RWPE2 (cell line): ENCODE results near the gene IQGAP2.

ENCODE experiments used
- ATAC-seq: fragments of 200-7000 bp; cut with Tn5 transposase; 3 replicates; pipeline ENCODE4 v1.9.1; 2021; ENCODE audit warnings: low read depth
- DNase-seq: peaks from one replicate; pipeline ENCODE4 v3.0.0-alpha.2; 2020; ENCODE audit warnings: low spot score
- H3K27ac ChIP-seq: fragments of 450-650 bp; 2 replicates; pipeline ENCODE4 v1.5.1; 2017; ENCODE audit warnings: mild to moderate bottlenecking; ENCODE audit not compliant: poor library complexity, severe bottlenecking
- H3K27me3 ChIP-seq: fragments of 250-450 bp; sonication (Bioruptor Pico); 2 replicates; pipeline ENCODE4 v1.5.1; 2021; ENCODE audit warnings: mild to moderate bottlenecking, moderate library complexity; ENCODE audit not compliant: insufficient read depth, poor library complexity, severe bottlenecking
- H3K36me3 ChIP-seq: fragments of 250-450 bp; sonication (Bioruptor Pico); 2 replicates; pipeline ENCODE4 v1.5.1; 2020; ENCODE audit warnings: low read depth, mild to moderate bottlenecking, moderate library complexity
- H3K4me1 ChIP-seq: fragments of 250-450 bp; sonication (Bioruptor Pico); 2 replicates; pipeline ENCODE4 v1.5.1; 2021; ENCODE audit warnings: mild to moderate bottlenecking, moderate library complexity; ENCODE audit not compliant: insufficient read depth, poor library complexity, severe bottlenecking
- H3K4me3 ChIP-seq: fragments of 250-450 bp; sonication (Bioruptor Pico); 2 replicates; pipeline ENCODE4 v1.5.1; 2021; ENCODE audit warnings: mild to moderate bottlenecking, moderate library complexity; ENCODE audit not compliant: severe bottlenecking
- H3K9me3 ChIP-seq: fragments of 250-450 bp; sonication (Bioruptor Pico); 2 replicates; pipeline ENCODE4 v1.5.1; 2021; ENCODE audit warnings: mild to moderate bottlenecking, moderate library complexity; ENCODE audit not compliant: severe bottlenecking
- CTCF ChIP-seq: fragments of 450-650 bp; IDR thresholded peaks from one replicate; pipeline ENCODE4 v1.5.1; 2017; ENCODE audit warnings: mild to moderate bottlenecking, moderate library complexity; ENCODE audit not compliant: poor library complexity, severe bottlenecking

IQGAP2 gene

GRCh38 chr5:76378355-76378754 lies 24.7 kb upstream of the IQGAP2 start:
- ATAC-seq, result no peak
- H3K27ac ChIP-seq, result no peak overlapping the region
- no peaks in the 10 kb centered on the region for H3K9me3 ChIP-seq

DNA sequence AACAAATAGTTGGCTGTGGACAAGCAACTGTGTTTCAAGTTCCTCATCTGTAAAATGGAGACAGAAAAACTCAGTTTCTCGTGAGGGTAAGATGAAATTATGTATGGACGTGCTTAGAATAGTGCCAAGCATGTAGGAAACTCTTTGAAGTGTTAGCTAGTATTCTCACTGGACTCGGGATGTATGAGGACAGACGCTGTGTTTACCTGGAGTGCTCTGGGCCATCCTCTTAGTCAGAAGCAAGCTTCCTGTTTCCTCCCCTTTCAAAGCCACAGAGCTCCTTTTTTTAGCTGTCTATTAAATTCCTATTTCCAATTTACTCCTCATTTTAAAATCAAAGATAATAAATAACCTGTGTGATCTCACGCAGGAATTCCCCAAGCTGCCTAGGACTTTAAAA lies 23.8 kb upstream of the IQGAP2 start:
- DNase-seq (no peak), ATAC-seq (peak; percentile 80)
- Histone ChIP-seq H3K9me3 (no peaks in the 10 kb centered on the region), H3K4me3 (no peak overlapping the region), H3K36me3 (no peaks in the 10 kb centered on the region), H3K27me3 (no peaks in the 10 kb centered on the region), H3K4me1 (peaks cover 3% of the 10 kb centered on the region), H3K27ac (no peak overlapping the region)
- TF ChIP-seq CTCF, result no peak

More at GRCh38 chr5:76378355-76378754, 24.7 kb upstream of the IQGAP2 start:
- H3K4me3 ChIP-seq, result no peak overlapping the region
- H3K27me3 ChIP-seq, result no peaks in the 10 kb centered on the region
- DNase-seq, result no peak
- H3K4me1 ChIP-seq, result peaks cover 3% of the 10 kb centered on the region
- no peak for TF ChIP-seq CTCF
- H3K36me3 ChIP-seq, result no peaks in the 10 kb centered on the region

DNA sequence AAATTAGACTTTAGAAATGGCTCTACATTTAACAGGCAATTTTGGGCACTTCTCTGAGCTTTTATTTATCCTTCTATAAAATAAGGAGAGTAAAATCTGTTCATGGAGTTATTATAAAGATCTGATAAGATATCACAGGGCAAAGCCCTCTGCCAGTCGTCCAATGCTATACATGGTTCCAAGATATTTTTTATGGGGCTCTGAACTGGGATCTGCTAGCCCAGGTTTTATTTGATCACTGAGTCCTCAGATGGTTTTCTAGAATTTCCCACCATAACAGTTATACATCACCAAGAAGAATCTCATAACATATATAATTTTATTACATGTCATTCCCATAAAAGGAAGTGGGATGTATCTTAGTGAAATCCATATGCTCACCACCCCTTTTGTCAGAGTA lies 23.2 kb upstream of the IQGAP2 start:
- no peak for ATAC-seq
- Histone ChIP-seq H3K27ac (no peak overlapping the region), H3K4me1 (peaks cover 3% of the 10 kb centered on the region), H3K27me3 (no peaks in the 10 kb centered on the region), H3K36me3 (no peaks in the 10 kb centered on the region), H3K9me3 (no peaks in the 10 kb centered on the region), H3K4me3 (no peak overlapping the region)
- no peak for DNase-seq
- no peak for TF ChIP-seq CTCF

DNA sequence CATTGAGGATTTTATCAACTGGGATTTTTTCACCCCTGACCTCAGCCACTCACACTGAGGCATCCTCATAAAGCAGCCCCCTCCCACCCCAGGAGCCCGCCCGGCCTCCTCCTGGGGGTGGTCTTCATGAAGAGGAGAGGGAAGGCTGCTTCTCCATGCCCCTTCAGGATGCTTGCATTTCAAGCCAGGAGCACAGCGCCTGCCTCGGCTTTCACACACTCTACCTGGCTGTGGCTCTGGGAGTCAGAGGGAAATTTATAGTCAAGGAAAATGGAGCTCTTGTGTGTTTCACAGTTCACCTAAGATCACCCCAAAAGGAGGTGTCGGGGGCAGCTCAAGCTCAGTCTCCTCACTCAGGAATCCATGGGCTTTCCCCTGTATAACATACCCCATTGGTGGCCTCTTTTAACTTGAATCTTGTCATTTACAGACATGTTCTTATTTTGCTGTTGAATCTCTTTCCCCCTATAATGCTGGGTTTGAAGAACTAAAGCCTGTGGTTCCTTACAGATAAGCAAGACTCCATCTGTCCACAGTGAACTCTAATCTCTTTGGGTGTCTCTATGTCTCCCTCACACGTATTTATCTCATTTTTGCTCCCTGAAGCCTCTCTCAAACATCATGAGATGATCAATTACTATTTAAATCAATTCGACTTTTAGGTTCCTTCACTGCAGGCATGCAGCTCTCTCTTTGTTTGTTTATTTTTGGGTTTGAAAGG lies 22.6 kb upstream of the IQGAP2 start:
- H3K36me3 ChIP-seq, result no peaks in the 10 kb centered on the region
- ATAC-seq, result no peak
- no peaks in the 10 kb centered on the region for H3K27me3 ChIP-seq
- no peak overlapping the region for H3K4me3 ChIP-seq
- TF ChIP-seq CTCF, result no peak
- peaks cover 3% of the 10 kb centered on the region for H3K4me1 ChIP-seq
- no peak for DNase-seq
- H3K27ac ChIP-seq, result no peak overlapping the region
- no peaks in the 10 kb centered on the region for H3K9me3 ChIP-seq

DNA sequence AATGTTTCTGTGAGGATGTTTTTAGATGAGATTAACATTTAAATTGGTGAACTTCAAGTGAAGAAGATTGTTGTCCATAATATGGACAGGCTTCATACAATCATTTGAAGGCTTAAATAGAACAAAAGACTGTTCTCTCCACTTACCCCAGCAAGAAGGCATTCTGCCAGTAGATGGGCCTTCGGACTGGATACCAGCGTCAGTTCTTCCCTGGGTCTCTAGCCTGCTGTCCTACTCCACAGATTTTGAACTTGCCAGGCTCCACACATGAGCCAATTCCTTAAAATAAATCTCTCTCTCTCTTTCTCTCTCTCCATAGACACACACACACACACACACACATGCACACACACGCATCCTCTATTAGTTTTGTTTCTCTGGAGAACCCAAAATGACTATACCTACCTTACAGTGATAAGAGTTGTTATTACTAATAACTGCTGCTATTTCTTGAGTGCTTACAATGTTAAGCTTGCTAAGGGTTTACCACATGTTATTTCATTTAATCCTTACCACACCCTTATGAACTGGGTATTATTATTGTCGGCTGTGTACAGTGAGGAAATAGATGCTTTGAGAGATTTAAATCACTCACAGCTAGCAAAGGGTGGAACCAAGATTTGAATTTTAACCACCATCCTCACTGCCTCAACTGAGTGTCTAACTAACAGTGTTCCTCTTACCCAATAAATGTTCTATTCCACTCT lies 19.8 kb upstream of the IQGAP2 start:
- Histone ChIP-seq H3K9me3 (no peaks in the 10 kb centered on the region), H3K27ac (no peak overlapping the region), H3K4me1 (peaks cover 3% of the 10 kb centered on the region), H3K4me3 (no peak overlapping the region), H3K36me3 (no peaks in the 10 kb centered on the region), H3K27me3 (no peaks in the 10 kb centered on the region)
- DNase-seq (no peak), ATAC-seq (no peak)
- no peak for TF ChIP-seq CTCF
